SK-N-SH treated with all-trans-retinoic acid at 6 μM for 48 hours (cell line): ENCODE data around the gene CAPG.
A peak's percentile ranks its signal among the peaks of the same experiment; 100 is the strongest.

ENCODE experiments used
- ATAC-seq: fragments of 200-7000 bp; cut with Tn5 transposase; 3 replicates; pipeline ENCODE4 v1.9.1; 2020; ENCODE audit warnings: mild to moderate bottlenecking, moderate library complexity
- ARNTL ChIP-seq: fragments of 450-650 bp; formaldehyde crosslinking; IDR thresholded peaks from 2 replicates; pipeline ENCODE4 v1.5.0; 2020; ENCODE audit warnings: low read depth, mild to moderate bottlenecking, moderate library complexity, borderline replicate concordance
- BACH2 ChIP-seq: fragments of 250-450 bp; sonication (Bioruptor Pico); IDR thresholded peaks from 2 replicates; pipeline ENCODE4 v1.9.0; 2021; ENCODE audit warnings: mild to moderate bottlenecking, borderline replicate concordance
- CSDC2 ChIP-seq: fragments of 250-450 bp; sonication (Bioruptor Pico); IDR thresholded peaks from 2 replicates; pipeline ENCODE4 v1.5.0; 2020; ENCODE audit warnings: mild to moderate bottlenecking, moderate library complexity
- ESRRG ChIP-seq: fragments of 250-450 bp; sonication (Bioruptor Pico); IDR thresholded peaks from 2 replicates; pipeline ENCODE4 v1.6.1; 2021; ENCODE audit warnings: mild to moderate bottlenecking
- ISL1 ChIP-seq: fragments of 250-450 bp; sonication (Bioruptor Pico); IDR thresholded peaks from 2 replicates; pipeline ENCODE4 v2.1.2; 2022; ENCODE audit warnings: mild to moderate bottlenecking, moderate library complexity
- OSR1 ChIP-seq: fragments of 250-450 bp; sonication (Bioruptor Pico); IDR thresholded peaks from 2 replicates; pipeline ENCODE4 v1.8.0; 2022; ENCODE audit warnings: moderate library complexity, mild to moderate bottlenecking, inconsistent platforms
- PATZ1 ChIP-seq: fragments of 250-450 bp; sonication (Bioruptor Pico); IDR thresholded peaks from 2 replicates; pipeline ENCODE4 v1.8.0; 2020; ENCODE audit warnings: mild to moderate bottlenecking, moderate library complexity, borderline replicate concordance
- POU6F1 ChIP-seq: fragments of 250-450 bp; sonication (Bioruptor Pico); IDR thresholded peaks from 2 replicates; pipeline ENCODE4 v1.8.0; 2021; ENCODE audit warnings: low read depth, mild to moderate bottlenecking, moderate library complexity, borderline replicate concordance
- PPARA ChIP-seq: fragments of 250-450 bp; sonication (Bioruptor Pico); IDR thresholded peaks from 2 replicates; pipeline ENCODE4 v1.5.0; 2020; ENCODE audit warnings: mild to moderate bottlenecking, borderline replicate concordance
- RARB ChIP-seq: fragments of 250-450 bp; sonication (Bioruptor Pico); IDR thresholded peaks from 2 replicates; pipeline ENCODE4 v1.8.0; 2021; ENCODE audit warnings: mild to moderate bottlenecking, moderate library complexity
- SNAI2 ChIP-seq: fragments of 250-450 bp; sonication (Bioruptor Pico); IDR thresholded peaks from 2 replicates; pipeline ENCODE4 v1.5.0; 2020; ENCODE audit warnings: mild to moderate bottlenecking, moderate library complexity
- TCF4 ChIP-seq: fragments of 250-450 bp; sonication (Bioruptor Pico); IDR thresholded peaks from 2 replicates; pipeline ENCODE4 v1.8.0; 2021; ENCODE audit warnings: mild to moderate bottlenecking, moderate library complexity, borderline replicate concordance
- TOX ChIP-seq: fragments of 250-450 bp; sonication (Bioruptor Pico); IDR thresholded peaks from 2 replicates; pipeline ENCODE4 v1.8.0; 2021; ENCODE audit warnings: mild to moderate bottlenecking, moderate library complexity, borderline replicate concordance
- TSHZ2 ChIP-seq: fragments of 250-450 bp; sonication (Bioruptor Pico); IDR thresholded peaks from 2 replicates; pipeline ENCODE4 v1.5.0; 2020; ENCODE audit warnings: mild to moderate bottlenecking, moderate library complexity
- ZC3H10 ChIP-seq: fragments of 250-450 bp; sonication (Bioruptor Pico); IDR thresholded peaks from 2 replicates; pipeline ENCODE4 v1.5.1; 2021; ENCODE audit warnings: mild to moderate bottlenecking, moderate library complexity
- ZFP3 ChIP-seq: fragments of 250-450 bp; sonication (Bioruptor Pico); IDR thresholded peaks from 2 replicates; pipeline ENCODE4 v1.5.0; 2020; ENCODE audit warnings: mild to moderate bottlenecking, moderate library complexity
- ZFP30 ChIP-seq: fragments of 450-650 bp; formaldehyde crosslinking; IDR thresholded peaks from 2 replicates; pipeline ENCODE4 v1.5.0; 2022; ENCODE audit warnings: mild to moderate bottlenecking, moderate library complexity
- ZNF70 ChIP-seq: fragments of 450-650 bp; formaldehyde crosslinking; IDR thresholded peaks from 2 replicates; pipeline ENCODE4 v1.5.0; 2020; ENCODE audit warnings: mild to moderate bottlenecking, moderate library complexity
- ZNF8 ChIP-seq: fragments of 450-650 bp; formaldehyde crosslinking; IDR thresholded peaks from 2 replicates; pipeline ENCODE4 v1.5.0; 2020; ENCODE audit warnings: mild to moderate bottlenecking, moderate library complexity
- TF ChIP-seq, protein P1 (sequence below): fragments of 250-450 bp; sonication (Bioruptor Pico); IDR thresholded peaks from 2 replicates; pipeline ENCODE4 v1.5.1; 2021; ENCODE audit warnings: mild to moderate bottlenecking, moderate library complexity
- TF ChIP-seq, protein P2 (sequence below): fragments of 250-450 bp; sonication (Bioruptor Pico); IDR thresholded peaks from 2 replicates; pipeline ENCODE4 v1.5.1; 2020; ENCODE audit warnings: low read depth, mild to moderate bottlenecking, moderate library complexity

The CAPG gene

GRCh38 chr2:85409845-85410583 is at the start of gene CAPG:
CAPG (minus strand) TSS chr2:85410366; CDS start chr2:85402145, 8,221 bp downstream.
- ATAC-seq = no peak
- TF ChIP-seq ESRRG (CRISPR knock-in tag) (no peak), POU6F1 (CRISPR knock-in tag) (no peak), BACH2 (no peak), PPARA (CRISPR knock-in tag) (no peak), TSHZ2 (CRISPR knock-in tag) (no peak), ZNF70 (no peak), TOX (CRISPR knock-in tag) (no peak), ZFP30 (no peak), ARNTL (CRISPR knock-in tag) (no peak), PATZ1 (CRISPR knock-in tag) (no peak)
- TF ChIP-seq, protein P1, sequence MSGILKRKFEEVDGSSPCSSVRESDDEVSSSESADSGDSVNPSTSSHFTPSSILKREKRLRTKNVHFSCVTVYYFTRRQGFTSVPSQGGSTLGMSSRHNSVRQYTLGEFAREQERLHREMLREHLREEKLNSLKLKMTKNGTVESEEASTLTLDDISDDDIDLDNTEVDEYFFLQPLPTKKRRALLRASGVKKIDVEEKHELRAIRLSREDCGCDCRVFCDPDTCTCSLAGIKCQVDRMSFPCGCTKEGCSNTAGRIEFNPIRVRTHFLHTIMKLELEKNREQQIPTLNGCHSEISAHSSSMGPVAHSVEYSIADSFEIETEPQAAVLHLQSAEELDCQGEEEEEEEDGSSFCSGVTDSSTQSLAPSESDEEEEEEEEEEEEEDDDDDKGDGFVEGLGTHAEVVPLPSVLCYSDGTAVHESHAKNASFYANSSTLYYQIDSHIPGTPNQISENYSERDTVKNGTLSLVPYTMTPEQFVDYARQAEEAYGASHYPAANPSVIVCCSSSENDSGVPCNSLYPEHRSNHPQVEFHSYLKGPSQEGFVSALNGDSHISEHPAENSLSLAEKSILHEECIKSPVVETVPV = no peak
- TF ChIP-seq, protein P2, sequence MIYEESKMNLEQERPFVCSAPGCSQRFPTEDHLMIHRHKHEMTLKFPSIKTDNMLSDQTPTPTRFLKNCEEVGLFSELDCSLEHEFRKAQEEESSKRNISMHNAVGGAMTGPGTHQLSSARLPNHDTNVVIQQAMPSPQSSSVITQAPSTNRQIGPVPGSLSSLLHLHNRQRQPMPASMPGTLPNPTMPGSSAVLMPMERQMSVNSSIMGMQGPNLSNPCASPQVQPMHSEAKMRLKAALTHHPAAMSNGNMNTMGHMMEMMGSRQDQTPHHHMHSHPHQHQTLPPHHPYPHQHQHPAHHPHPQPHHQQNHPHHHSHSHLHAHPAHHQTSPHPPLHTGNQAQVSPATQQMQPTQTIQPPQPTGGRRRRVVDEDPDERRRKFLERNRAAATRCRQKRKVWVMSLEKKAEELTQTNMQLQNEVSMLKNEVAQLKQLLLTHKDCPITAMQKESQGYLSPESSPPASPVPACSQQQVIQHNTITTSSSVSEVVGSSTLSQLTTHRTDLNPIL (CRISPR knock-in tag) = no peak
- TF ChIP-seq, all 23 proteins: peak for 0

- ATAC-seq = peak; percentile 37; the same call in 2 of the 3 replicates
- TF ChIP-seq RARB (CRISPR knock-in tag) = no peak
- no peak for TF ChIP-seq TCF4 (CRISPR knock-in tag)
Observed at GRCh38 chr2:85459771-85460170, 49.6 kb upstream of the CAPG start.

- 0 out of 3 replicates have a peak, but pooled peaks have one; percentile 15 for ATAC-seq
- TF ChIP-seq ZFP30 (no peak), ZNF8 (CRISPR knock-in tag) (no peak), ZC3H10 (no peak), PPARA (CRISPR knock-in tag) (no peak), SNAI2 (CRISPR knock-in tag) (no peak), TOX (CRISPR knock-in tag) (no peak), ZFP3 (CRISPR knock-in tag) (no peak), OSR1 (CRISPR knock-in tag) (no peak), RARB (CRISPR knock-in tag) (no peak), BACH2 (no peak), ARNTL (CRISPR knock-in tag) (no peak), ISL1 (CRISPR knock-in tag) (no peak), CSDC2 (CRISPR knock-in tag) (no peak)
- TF ChIP-seq, protein P1 = no peak
Observed at GRCh38 chr2:85458601-85459563, 48.7 kb upstream of the CAPG start.
